MM.1S (cell line): ENCODE measurements around the gene CELF4.
A peak's percentile ranks its signal among the peaks of the same experiment; 100 is the strongest.

ENCODE experiments used
- DNase-seq: peaks from one replicate; pipeline ENCODE4 v3.0.0-alpha.2; 2015
- H2AFZ ChIP-seq: fragments of 300-600 bp; sonication (generic); 2 replicates; pipeline ENCODE4 v1.6.0; 2016; ENCODE audit warnings: antibody characterized with exemption, low read length
- H3F3A ChIP-seq: fragments of 300-600 bp; sonication (generic); 2 replicates; pipeline ENCODE4 v1.6.1; 2016; ENCODE audit warnings: mild to moderate bottlenecking, antibody characterized with exemption, low read length, moderate library complexity, mixed read lengths; ENCODE audit not compliant: insufficient read depth
- H3K27ac ChIP-seq: fragments of 300-600 bp; sonication (generic); 2 replicates; pipeline ENCODE4 v1.5.1; 2016; ENCODE audit warnings: mild to moderate bottlenecking, low read length
- H3K27me3 ChIP-seq: fragments of 300-600 bp; sonication (generic); replicated peaks from 2 replicates; pipeline ENCODE4 v1.6.0; 2016; ENCODE audit warnings: low read length; ENCODE audit not compliant: insufficient read depth
- H3K36me3 ChIP-seq: fragments of 300-600 bp; sonication (generic); replicated peaks from 2 replicates; pipeline ENCODE4 v1.6.1; 2016; ENCODE audit warnings: mild to moderate bottlenecking, low read length, mixed read lengths; ENCODE audit not compliant: insufficient read depth
- H3K4me1 ChIP-seq: fragments of 300-600 bp; sonication (generic); 2 replicates; pipeline ENCODE4 v1.6.1; 2016; ENCODE audit warnings: low read length, mixed read lengths
- H3K4me2 ChIP-seq: fragments of 300-600 bp; sonication (generic); 2 replicates; pipeline ENCODE4 v1.6.0; 2016; ENCODE audit warnings: low read depth, low read length
- H3K4me3 ChIP-seq: fragments of 300-600 bp; sonication (generic); 2 replicates; pipeline ENCODE4 v1.5.1; 2016; ENCODE audit warnings: low read length, mixed read lengths
- H3K79me2 ChIP-seq: fragments of 300-600 bp; sonication (generic); 2 replicates; pipeline ENCODE4 v1.6.1; 2016; ENCODE audit warnings: mixed run types, low read length, mixed read lengths
- H3K9ac ChIP-seq: fragments of 300-600 bp; sonication (generic); 2 replicates; pipeline ENCODE4 v1.6.1; 2016; ENCODE audit warnings: low read length, mixed read lengths
- H3K9me2 ChIP-seq: fragments of 300-600 bp; sonication (generic); replicated peaks from 2 replicates; pipeline ENCODE4 v1.6.1; 2016; ENCODE audit warnings: mild to moderate bottlenecking, low read length, mixed read lengths; ENCODE audit not compliant: insufficient read depth
- H3K9me3 ChIP-seq: fragments of 300-600 bp; sonication (generic); replicated peaks from 2 replicates; pipeline ENCODE4 v1.6.1; 2016; ENCODE audit warnings: mild to moderate bottlenecking, low read length, mixed read lengths; ENCODE audit not compliant: insufficient read depth
- H4K20me1 ChIP-seq: fragments of 300-600 bp; sonication (generic); 2 replicates; pipeline ENCODE4 v1.6.1; 2016; ENCODE audit warnings: mild to moderate bottlenecking, low read length, moderate library complexity, mixed read lengths; ENCODE audit not compliant: insufficient read depth
- EZH2 ChIP-seq: fragments of 300-600 bp; sonication (generic); optimal IDR thresholded peaks from 2 replicates; pipeline ENCODE3; 2017; ENCODE audit warnings: low read depth, mild to moderate bottlenecking, antibody characterized with exemption, low read length, mixed read lengths
- EZH2phosphoT487 ChIP-seq: fragments of 300-600 bp; sonication (generic); IDR thresholded peaks from 2 replicates; pipeline ENCODE4 v1.6.1; 2018; ENCODE audit warnings: antibody characterized with exemption, low read length
- TF ChIP-seq, protein P1 (sequence below): fragments of 300-600 bp; sonication (generic); IDR thresholded peaks from 2 replicates; pipeline ENCODE4 v1.5.1; 2016; ENCODE audit warnings: antibody characterized with exemption, low read length, mixed read lengths

Gene CELF4

DNA sequence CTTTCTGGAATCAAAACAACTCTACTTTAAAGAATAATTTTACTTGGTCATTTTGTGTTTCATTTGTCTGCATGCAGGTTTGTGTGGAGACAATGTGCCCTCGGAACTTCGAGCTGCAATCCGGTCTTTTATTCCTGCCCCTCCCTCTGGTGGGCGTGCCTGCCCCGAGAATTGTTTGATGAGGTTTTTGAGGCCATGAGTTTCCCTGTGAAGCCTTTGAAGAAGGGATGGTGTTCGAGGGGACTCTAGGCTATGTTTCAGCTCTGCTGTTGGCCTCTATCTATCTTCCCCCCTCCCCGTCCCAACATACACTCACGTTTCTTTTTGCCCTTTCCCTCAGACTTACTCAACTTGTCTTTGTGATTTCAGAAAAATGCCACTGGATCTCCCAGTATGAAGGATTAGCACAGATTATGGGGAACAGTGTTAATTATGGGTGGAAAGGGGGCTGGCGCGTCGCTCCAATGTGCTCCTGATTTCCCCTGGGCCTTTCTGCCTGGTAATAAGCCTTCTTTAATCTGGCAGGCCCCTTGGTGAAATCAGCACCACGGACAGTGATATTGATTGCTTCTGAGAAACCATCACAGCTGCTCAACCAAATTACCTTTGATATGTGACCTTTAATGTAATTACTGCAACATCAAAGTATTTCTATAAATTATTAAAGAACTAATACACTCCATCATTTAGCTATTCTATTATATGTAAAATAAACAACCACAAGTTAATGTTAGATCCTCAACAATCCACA lies 82.2 kb downstream of the CELF4 start:
- Histone ChIP-seq H3K9me3 (no peaks in the 10 kb centered on the region), H3F3A (no peaks in the 10 kb centered on the region), H3K4me2 (no peak overlapping the region), H4K20me1 (no peaks in the 10 kb centered on the region), H3K4me1 (no peaks in the 10 kb centered on the region), H3K27me3 (no peaks in the 10 kb centered on the region), H3K27ac (no peak overlapping the region), H3K4me3 (no peak overlapping the region), H3K9ac (no peak overlapping the region), H3K36me3 (no peaks in the 10 kb centered on the region), H2AFZ (no peak overlapping the region), H3K79me2 (no peaks in the 10 kb centered on the region), H3K9me2 (no peaks in the 10 kb centered on the region)
- TF ChIP-seq, protein P1, sequence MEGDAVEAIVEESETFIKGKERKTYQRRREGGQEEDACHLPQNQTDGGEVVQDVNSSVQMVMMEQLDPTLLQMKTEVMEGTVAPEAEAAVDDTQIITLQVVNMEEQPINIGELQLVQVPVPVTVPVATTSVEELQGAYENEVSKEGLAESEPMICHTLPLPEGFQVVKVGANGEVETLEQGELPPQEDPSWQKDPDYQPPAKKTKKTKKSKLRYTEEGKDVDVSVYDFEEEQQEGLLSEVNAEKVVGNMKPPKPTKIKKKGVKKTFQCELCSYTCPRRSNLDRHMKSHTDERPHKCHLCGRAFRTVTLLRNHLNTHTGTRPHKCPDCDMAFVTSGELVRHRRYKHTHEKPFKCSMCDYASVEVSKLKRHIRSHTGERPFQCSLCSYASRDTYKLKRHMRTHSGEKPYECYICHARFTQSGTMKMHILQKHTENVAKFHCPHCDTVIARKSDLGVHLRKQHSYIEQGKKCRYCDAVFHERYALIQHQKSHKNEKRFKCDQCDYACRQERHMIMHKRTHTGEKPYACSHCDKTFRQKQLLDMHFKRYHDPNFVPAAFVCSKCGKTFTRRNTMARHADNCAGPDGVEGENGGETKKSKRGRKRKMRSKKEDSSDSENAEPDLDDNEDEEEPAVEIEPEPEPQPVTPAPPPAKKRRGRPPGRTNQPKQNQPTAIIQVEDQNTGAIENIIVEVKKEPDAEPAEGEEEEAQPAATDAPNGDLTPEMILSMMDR, result no peak
- no peak for TF ChIP-seq EZH2phosphoT487
- no peak for TF ChIP-seq EZH2
- peak; percentile 46 for DNase-seq

- no peaks in the 10 kb centered on the region for H3K79me2 ChIP-seq
- H3K4me1 ChIP-seq, result no peaks in the 10 kb centered on the region
- H3F3A ChIP-seq, result no peaks in the 10 kb centered on the region
- no peak for TF ChIP-seq EZH2
- TF ChIP-seq EZH2phosphoT487, result no peak
- TF ChIP-seq, protein P1, result no peak
- no peak overlapping the region for H3K4me2 ChIP-seq
- H3K9ac ChIP-seq, result no peak overlapping the region
- H3K27ac ChIP-seq, result no peak overlapping the region
- H3K36me3 ChIP-seq, result no peaks in the 10 kb centered on the region
- H3K4me3 ChIP-seq, result no peak overlapping the region
- H3K27me3 ChIP-seq, result no peaks in the 10 kb centered on the region
- DNase-seq, result no peak
- no peaks in the 10 kb centered on the region for H3K9me2 ChIP-seq
- no peaks in the 10 kb centered on the region for H4K20me1 ChIP-seq
- no peaks in the 10 kb centered on the region for H3K9me3 ChIP-seq
- no peak overlapping the region for H2AFZ ChIP-seq
Observed at GRCh38 chr18:37482433-37482832, 83.2 kb downstream of the CELF4 start.

DNA sequence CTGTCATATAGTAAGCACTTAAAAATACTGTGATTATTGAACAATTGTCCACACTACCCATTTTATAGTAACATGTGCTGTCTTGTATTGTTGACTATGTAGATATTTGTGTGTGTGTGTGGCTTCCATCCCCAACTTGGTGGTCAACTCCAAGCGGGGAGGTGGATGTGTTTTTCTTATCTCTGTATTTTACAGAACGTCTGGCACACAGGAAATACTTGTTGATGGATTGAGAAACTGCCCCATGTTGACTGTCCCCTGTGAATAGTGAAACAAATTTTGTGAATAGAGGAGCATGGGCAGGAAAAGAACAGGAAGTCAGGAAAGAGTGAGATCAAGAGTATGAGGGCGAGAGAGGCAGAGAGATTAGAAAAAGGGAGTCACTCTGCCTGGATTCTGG lies 83.6 kb downstream of the CELF4 start:
- no peak overlapping the region for H3K27ac ChIP-seq
- H2AFZ ChIP-seq, result no peak overlapping the region
- H3K4me2 ChIP-seq, result no peak overlapping the region
- no peaks in the 10 kb centered on the region for H3K79me2 ChIP-seq
- no peaks in the 10 kb centered on the region for H4K20me1 ChIP-seq
- H3K4me1 ChIP-seq, result no peaks in the 10 kb centered on the region
- no peaks in the 10 kb centered on the region for H3F3A ChIP-seq
- H3K9me2 ChIP-seq, result no peaks in the 10 kb centered on the region
- no peak overlapping the region for H3K4me3 ChIP-seq
- peaks cover 2% of the 10 kb centered on the region; the same call in 1 of the 2 replicates for H3K27me3 ChIP-seq
- H3K36me3 ChIP-seq, result no peaks in the 10 kb centered on the region
- H3K9ac ChIP-seq, result no peak overlapping the region
- H3K9me3 ChIP-seq, result no peaks in the 10 kb centered on the region
- TF ChIP-seq, protein P1, result no peak
- TF ChIP-seq EZH2 (no peak), EZH2phosphoT487 (no peak)
- DNase-seq, result no peak
